IPS-18a (cell line): ENCODE results near the gene ZSWIM5.
"Not testable (repeated sequence)": the region's sequence is repeated elsewhere in the genome, so short reads cannot be mapped to it uniquely, and the experiment has no call there.

Experiments
- H3K27ac ChIP-seq: one replicate; pipeline ENCODE4 v1.5.1; 2013; ENCODE audit warnings: low read length
- H3K27me3 ChIP-seq: one replicate; pipeline ENCODE4 v1.6.1; 2013; ENCODE audit warnings: mild to moderate bottlenecking, low read length; ENCODE audit not compliant: control insufficient read depth, insufficient read depth
- H3K36me3 ChIP-seq: one replicate; pipeline ENCODE4 v1.6.1; 2013; ENCODE audit warnings: low read depth, low read length; ENCODE audit not compliant: control insufficient read depth
- H3K4me1 ChIP-seq: one replicate; pipeline ENCODE4 v1.6.1; 2013; ENCODE audit warnings: low read depth, low read length; ENCODE audit not compliant: control insufficient read depth
- H3K4me3 ChIP-seq: one replicate; pipeline ENCODE4 v1.5.1; 2013; ENCODE audit warnings: low read length
- H3K9ac ChIP-seq: one replicate; pipeline ENCODE4 v1.6.1; 2013; ENCODE audit warnings: mild to moderate bottlenecking, low read length, moderate library complexity
- H3K9me3 ChIP-seq: one replicate; pipeline ENCODE4 v1.6.1; 2013; ENCODE audit warnings: low read depth, low read length; ENCODE audit not compliant: control insufficient read depth

Gene ZSWIM5

GRCh38 chr1:45164307-45164706, 42.1 kb downstream of the ZSWIM5 start:
- not testable (repeated sequence) for H3K27me3 ChIP-seq, H3K9ac ChIP-seq, H3K27ac ChIP-seq, H3K36me3 ChIP-seq, H3K4me3 ChIP-seq, H3K4me1 ChIP-seq, H3K9me3 ChIP-seq

GRCh38 chr1:45163111-45163510, 43.3 kb downstream of the ZSWIM5 start:
- H3K36me3 ChIP-seq, H3K27ac ChIP-seq, H3K4me1 ChIP-seq, H3K27me3 ChIP-seq, H3K4me3 ChIP-seq, H3K9me3 ChIP-seq, H3K9ac ChIP-seq: not testable (repeated sequence)

- H3K27ac ChIP-seq, H3K9ac ChIP-seq, H3K27me3 ChIP-seq, H3K36me3 ChIP-seq, H3K4me1 ChIP-seq, H3K4me3 ChIP-seq, H3K9me3 ChIP-seq: not testable (repeated sequence)
Observed at GRCh38 chr1:45162041-45163035, 44.1 kb downstream of the ZSWIM5 start.

- Histone ChIP-seq H3K27ac (no peak overlapping the region), H3K4me1 (no peaks in the 10 kb centered on the region), H3K4me3 (no peak overlapping the region), H3K9ac (no peak overlapping the region), H3K9me3 (no peaks in the 10 kb centered on the region), H3K36me3 (no peaks in the 10 kb centered on the region), H3K27me3 (no peaks in the 10 kb centered on the region)
Observed at GRCh38 chr1:45155957-45156356, 50.4 kb downstream of the ZSWIM5 start.

GRCh38 chr1:45155423-45155822, 51.0 kb downstream of the ZSWIM5 start:
- no peaks in the 10 kb centered on the region for H3K27me3 ChIP-seq
- H3K27ac ChIP-seq = no peak overlapping the region
- no peak overlapping the region for H3K9ac ChIP-seq
- H3K4me3 ChIP-seq = no peak overlapping the region
- no peaks in the 10 kb centered on the region for H3K4me1 ChIP-seq
- no peaks in the 10 kb centered on the region for H3K9me3 ChIP-seq
- no peaks in the 10 kb centered on the region for H3K36me3 ChIP-seq

- Histone ChIP-seq H3K9me3 (no peaks in the 10 kb centered on the region), H3K4me3 (no peak overlapping the region), H3K36me3 (no peaks in the 10 kb centered on the region), H3K27ac (no peak overlapping the region), H3K9ac (no peak overlapping the region), H3K4me1 (no peaks in the 10 kb centered on the region), H3K27me3 (no peaks in the 10 kb centered on the region)
Observed at GRCh38 chr1:45152126-45152525, 54.3 kb downstream of the ZSWIM5 start.

GRCh38 chr1:45148209-45148825, 58.1 kb downstream of the ZSWIM5 start:
- Histone ChIP-seq H3K9me3 (no peaks in the 10 kb centered on the region), H3K4me3 (no peak overlapping the region), H3K9ac (no peak overlapping the region), H3K4me1 (no peaks in the 10 kb centered on the region), H3K27me3 (no peaks in the 10 kb centered on the region), H3K27ac (no peak overlapping the region), H3K36me3 (no peaks in the 10 kb centered on the region)

GRCh38 chr1:45146833-45147232, 59.6 kb downstream of the ZSWIM5 start:
- H3K27ac ChIP-seq = no peak overlapping the region
- H3K9me3 ChIP-seq = no peaks in the 10 kb centered on the region
- H3K4me3 ChIP-seq = no peak overlapping the region
- H3K27me3 ChIP-seq = no peaks in the 10 kb centered on the region
- H3K4me1 ChIP-seq = no peaks in the 10 kb centered on the region
- H3K36me3 ChIP-seq = no peaks in the 10 kb centered on the region
- no peak overlapping the region for H3K9ac ChIP-seq

GRCh38 chr1:45141247-45142003, 65.0 kb downstream of the ZSWIM5 start:
- H3K9ac ChIP-seq = no peak overlapping the region
- no peaks in the 10 kb centered on the region for H3K9me3 ChIP-seq
- no peak overlapping the region for H3K4me3 ChIP-seq

GRCh38 chr1:45136984-45137383, 69.4 kb downstream of the ZSWIM5 start:
- Histone ChIP-seq H3K4me1 (no peaks in the 10 kb centered on the region), H3K36me3 (no peaks in the 10 kb centered on the region), H3K27ac (no peak overlapping the region), H3K9ac (no peak overlapping the region), H3K4me3 (no peak overlapping the region), H3K27me3 (no peaks in the 10 kb centered on the region), H3K9me3 (no peaks in the 10 kb centered on the region)

More at GRCh38 chr1:45141247-45142003, 65.0 kb downstream of the ZSWIM5 start:
- H3K4me1 ChIP-seq = no peaks in the 10 kb centered on the region
- H3K27me3 ChIP-seq = no peaks in the 10 kb centered on the region
- H3K36me3 ChIP-seq = no peaks in the 10 kb centered on the region
- H3K27ac ChIP-seq = no peak overlapping the region

- no peaks in the 10 kb centered on the region for H3K4me1 ChIP-seq
- H3K9me3 ChIP-seq = no peaks in the 10 kb centered on the region
- H3K36me3 ChIP-seq = no peaks in the 10 kb centered on the region
- no peak overlapping the region for H3K9ac ChIP-seq
- H3K27ac ChIP-seq = no peak overlapping the region
- no peak overlapping the region for H3K4me3 ChIP-seq
- no peaks in the 10 kb centered on the region for H3K27me3 ChIP-seq
Observed at GRCh38 chr1:45135316-45135715, 71.1 kb downstream of the ZSWIM5 start.
